DMS 273 (cell line): Measurements from ENCODE around the gene LIN28B.
"Not testable (repeated sequence)": the region's sequence is repeated elsewhere in the genome, so short reads cannot be mapped to it uniquely, and the experiment has no call there.

Experiments used
- DNase-seq: peaks from one replicate; lab custom pipeline; 2025; ENCODE audit not compliant: unreplicated experiment; lab: John Stamatoyannopoulos, UW

LIN28B gene

DNA sequence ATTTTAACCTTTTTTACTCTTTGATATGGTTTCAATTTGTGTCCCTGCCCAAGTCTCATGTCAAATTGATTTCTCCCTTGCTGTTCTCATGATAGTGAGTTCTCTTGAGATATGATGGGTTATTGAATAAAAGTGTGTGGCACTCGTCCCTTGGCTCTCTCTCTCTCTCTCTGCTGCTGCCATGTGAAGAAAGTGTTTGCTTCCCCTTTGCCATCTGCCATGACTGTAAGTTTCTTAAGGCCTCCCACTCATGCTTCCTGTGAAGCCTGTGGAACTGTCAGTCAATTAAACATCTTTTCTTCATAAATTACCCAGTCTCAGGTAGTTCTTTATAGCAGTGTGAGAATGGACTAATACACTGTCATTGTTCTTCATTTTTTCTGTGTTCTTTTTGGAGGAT is 48.5 kb downstream of the LIN28B start:
- no peak for DNase-seq

DNA sequence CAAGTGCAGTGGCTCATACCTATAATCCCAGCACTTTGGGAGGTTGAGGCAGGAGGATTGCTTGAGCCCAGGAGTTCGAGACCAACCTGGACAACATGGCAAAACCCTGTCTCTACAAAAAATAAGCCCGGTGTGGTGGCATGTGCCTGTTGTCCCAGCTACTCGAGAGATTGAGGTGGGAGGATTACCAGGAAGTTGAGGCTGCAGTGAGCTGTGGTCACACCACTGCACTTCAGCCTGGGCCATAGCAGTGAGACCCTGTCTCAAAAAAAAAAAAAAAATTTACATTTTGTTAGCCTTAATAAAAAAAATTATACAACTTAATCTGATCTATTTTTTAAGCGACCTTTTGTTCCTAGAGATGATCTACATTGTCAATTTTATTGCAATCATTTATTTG is 56.6 kb downstream of the LIN28B start:
- not testable (repeated sequence) for DNase-seq

DNA sequence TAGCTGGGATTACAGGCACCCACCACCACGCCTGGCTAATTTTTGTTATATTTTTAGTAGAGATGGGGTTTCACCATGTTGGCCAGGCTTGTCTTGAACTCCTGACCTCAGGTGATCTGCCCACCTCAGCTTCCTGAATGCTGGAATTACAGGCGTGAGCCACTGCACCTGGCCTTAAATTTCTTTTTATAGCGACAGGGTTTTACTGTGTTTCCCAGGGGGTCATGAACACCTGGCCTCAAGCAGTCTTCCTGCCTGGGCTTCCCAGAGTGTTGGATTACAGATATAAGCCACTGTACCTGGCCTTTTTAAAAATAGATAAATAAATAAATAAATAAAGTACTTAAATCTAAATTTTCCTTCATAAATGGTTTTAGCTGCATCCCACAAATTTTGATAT is 57.5 kb downstream of the LIN28B start:
- DNase-seq, result no peak

DNA sequence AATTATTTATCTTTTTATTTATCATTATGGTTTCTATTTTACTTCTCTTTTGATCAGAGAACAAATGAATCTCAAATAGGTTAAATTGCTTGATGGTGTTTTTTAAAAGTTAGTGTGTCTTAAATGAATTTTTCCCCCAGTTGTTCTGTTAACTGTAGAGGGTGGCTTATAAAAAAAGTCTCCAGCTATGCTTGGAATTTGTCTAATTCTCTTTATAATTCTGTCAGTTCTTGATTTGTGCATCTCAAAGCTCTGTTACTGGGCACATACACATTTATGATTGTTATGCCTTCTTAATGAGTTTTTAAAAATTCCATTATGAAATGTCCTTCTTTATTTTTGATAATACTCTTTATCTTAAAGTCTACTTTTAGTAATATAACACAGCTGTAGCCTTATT is 58.0 kb downstream of the LIN28B start:
- no peak for DNase-seq

DNA sequence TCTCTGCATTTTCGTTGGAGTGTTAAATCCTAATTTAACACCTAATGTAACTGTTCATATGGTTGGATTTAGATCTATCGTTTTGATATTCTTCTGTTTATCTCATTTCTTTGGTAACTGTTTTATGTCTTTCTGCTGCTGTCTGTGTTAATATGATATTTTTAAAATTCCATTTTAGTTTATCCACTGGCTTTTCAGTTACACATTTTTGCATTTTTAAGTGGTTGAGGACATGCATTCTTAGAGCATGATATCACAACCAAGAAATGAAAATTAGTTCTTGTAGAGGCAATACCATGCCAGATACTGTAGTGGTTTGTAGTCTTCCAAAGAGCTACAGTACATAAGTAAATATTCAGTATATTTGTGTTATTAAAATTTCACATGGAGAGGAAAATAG is 58.6 kb downstream of the LIN28B start:
- no peak for DNase-seq

DNA sequence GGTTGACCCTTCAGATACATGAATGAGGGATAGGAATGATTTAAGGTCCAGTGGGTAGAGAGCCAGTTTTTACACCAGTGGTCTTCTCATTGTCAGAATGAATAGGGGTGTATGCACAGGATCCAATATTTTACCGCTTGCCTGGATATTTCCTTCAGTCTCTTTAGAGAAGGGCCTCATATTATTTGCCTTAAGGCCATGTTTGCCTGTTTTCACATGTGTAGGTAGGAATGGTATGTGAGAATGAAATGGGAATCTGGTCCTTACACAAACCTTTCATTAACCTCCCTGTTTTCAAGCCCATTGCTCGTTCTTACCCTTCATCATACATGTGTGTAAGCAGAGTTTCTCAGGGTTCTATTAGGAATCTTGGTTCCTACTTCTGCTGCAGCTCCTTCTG is 62.4 kb downstream of the LIN28B start:
- DNase-seq, result no peak

DNA sequence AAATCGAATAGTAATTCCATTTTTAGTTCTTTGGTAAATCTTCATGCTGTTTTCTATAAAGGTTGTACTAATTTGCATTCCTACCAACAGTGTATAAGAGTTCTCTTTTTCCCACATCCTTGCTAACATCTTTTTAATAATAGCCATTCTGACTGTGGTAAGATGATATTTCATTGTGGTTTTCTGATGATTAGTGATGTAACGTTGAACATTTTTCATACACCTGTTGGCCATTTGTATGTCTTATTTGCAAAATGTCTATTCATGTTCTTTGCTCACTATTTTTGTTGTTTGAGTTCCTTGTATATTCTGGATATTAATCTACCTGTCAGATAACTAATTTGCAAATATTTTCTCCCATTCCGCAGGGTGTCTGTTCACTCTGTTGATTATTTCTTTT is 64.5 kb downstream of the LIN28B start:
- DNase-seq, result no peak

DNA sequence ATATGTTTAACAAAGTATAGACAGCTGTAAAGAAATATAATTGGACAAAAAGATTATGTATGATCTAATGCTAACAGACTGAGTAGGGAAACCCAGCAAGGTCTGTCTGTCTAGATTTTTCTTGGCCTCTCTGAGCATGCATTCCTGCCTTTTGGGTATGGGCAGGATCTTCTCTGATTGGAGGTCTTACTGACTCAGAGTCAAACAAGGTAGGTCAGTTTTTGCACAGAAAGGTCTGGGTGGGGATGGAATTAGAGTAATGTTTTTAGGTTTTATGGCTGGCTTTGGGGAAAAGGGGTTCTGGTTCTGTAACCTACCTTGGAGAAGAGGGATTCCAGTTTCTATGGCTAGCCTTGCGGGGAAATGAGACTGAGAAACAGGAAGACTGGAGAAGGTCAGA is 65.5 kb downstream of the LIN28B start:
- no peak for DNase-seq

DNA sequence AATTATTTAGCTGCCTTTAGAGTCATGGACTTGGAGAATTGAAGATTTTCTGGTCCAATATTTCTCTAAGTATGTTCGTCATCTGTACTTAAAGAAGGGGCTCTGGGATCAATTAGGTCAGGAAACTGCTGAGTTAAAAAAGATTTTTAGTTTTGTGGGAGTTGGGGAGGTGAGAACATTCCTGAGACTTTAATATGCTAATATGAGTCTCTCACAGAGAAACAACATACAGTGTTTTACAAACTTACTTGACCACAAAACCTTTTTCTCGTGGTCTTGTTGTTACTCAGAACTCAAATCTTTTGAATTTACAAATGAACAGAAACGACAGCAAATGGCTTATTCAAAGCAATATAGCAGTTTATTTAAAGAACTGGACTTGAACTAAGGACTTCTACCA is 67.9 kb downstream of the LIN28B start:
- DNase-seq, result no peak

DNA sequence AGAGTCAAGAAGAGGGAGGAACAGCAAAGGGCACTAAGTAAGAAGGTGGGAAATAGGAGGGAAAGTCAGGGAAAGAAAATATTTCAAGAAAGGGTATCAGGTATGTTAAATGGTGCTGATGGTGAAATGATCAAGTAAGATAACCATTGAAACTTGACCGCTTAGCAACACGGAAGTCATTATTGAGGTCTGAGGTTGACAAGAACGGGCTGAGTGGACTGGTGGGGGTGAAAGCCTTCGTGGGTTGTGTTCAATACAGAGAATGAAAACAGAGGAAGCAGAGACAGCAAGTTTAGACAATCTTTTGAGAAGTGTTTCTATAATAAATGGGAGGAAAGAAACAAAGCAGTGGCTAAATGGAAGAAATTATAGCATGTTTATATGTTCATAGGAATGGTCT is 72.0 kb downstream of the LIN28B start:
- no peak for DNase-seq

DNA sequence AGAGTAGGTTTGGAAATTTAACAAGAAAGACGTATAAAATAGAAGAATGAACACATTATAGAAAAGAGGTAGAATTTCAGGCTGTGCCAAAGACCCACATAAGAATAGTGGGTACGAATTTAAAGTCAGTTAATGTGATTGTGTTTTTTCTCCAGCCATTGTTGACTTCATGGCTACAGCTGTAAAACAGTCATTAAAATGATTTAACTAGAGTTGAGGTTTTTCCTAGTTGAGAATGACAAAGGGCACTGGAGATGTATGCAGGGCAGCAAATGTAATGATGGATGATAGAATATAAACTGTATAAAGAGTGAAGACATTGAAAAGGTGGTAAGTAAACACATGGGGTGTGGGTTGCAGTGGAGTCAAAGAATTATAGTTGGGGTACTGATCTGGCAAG is 72.7 kb downstream of the LIN28B start:
- no peak for DNase-seq

DNA sequence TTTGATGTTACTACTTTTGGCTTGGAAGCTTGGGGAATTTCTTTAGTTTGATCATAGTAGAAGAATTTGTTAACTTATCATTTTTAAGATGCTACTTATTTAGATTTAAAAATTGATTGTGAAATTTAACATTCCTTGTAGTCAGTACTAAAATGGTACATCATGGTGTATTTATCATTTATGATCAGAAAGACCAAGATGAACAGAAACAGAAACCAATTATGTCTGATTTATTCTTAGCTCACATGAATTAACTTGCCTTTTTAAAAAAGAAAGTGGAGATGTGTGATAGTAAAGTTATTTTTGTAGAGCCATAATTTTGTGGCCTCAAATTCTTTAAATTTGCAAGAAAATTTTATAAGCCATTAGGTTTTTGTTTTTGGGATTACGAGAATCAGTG is 77.6 kb downstream of the LIN28B start:
- no peak for DNase-seq

DNA sequence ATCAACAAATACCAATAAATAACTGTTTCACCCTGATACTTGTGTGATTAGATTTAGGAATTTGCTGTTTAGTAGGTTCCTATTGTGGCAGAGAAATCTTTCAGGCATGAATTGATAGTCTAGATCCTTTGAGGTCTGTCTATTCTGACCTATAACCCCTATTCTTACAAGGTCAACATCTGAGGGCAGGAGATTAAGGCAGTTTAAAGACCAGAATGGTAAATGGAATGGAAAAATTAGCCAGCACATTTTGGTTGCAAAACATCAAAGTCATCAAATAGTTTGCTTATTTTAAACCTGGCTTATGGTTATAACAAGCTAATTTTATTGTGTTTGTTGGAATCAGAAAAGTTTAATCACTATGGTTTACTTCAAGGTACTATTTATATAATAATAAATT is 78.4 kb downstream of the LIN28B start:
- no peak for DNase-seq

DNA sequence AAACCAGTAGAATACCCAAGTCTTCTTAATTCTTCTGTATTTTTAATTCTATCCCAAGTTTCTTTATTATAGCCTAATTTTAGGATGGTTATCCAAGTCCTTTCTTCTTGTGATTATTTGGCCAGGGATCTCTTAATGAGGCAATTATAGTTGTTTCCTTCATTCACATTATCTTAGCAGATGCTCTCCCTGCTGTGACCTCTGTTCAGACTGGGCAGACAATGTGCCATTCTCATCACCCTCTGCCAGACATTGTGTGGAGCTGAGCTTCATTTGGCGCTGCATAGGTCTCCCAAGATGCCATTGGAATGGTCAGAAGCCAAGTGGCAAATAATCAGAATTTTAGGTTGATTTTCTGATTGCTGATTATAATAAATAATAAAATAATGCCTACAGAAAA is 79.4 kb downstream of the LIN28B start:
- DNase-seq, result peak; percentile 69

DNA sequence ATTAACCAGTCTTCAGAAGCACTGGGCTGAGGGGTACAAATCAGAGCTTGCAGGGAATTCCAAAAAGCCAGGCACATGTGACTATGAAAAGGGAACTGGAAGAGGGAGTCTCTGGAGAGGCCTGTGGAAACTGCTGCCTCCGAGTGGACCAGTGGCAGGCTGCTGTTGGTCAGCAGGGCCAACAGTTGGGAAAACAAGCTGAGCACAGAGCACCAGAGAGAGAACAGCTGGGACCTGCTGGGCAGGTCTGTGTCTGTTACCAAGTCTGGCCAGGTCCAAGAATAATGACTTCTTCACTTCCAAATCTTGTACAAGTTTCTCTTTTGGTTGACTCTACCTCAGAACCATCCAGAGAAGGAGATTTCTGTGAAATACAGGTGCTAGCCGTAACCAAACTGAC is 81.4 kb downstream of the LIN28B start:
- DNase-seq, result peak; percentile 32

DNA sequence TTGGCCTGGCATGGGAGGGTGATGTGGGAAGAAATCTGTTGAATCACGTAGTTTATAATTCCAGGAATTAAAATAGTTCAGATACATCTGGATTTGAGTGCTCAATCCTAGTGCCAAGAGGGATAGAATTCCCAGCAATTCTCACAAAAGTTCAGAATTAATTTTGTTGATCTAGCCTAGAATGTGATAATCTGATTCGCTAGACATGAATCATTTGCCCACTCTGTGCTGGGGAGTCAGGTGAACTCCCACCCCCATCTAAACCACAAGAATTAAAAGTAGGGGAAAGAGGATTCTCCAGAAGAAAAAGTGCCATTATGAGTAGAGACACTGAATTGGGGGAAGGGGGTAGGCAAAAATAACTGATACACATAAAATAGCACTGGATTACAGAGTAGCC is 85.0 kb downstream of the LIN28B start:
- no peak for DNase-seq

DNA sequence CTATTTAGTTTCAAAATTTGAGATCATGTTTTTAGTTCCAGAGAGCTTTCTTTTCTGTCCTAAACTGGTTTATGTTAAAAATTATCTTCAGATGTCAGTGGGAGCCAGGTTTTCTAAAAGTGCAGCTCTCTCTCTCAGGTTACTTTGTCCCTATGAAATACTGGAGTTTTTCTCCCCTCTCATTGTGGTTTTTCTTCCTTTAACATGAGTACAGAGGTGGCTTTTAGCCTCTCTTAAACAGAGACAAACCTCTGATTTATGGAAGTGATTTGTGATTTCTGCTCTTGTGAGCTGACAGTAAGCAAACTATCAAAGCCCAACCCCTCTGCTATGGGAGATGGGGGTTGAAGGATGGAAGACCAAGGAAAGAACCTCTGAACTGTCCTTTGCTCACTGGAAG is 85.7 kb downstream of the LIN28B start:
- DNase-seq, result no peak

DNA sequence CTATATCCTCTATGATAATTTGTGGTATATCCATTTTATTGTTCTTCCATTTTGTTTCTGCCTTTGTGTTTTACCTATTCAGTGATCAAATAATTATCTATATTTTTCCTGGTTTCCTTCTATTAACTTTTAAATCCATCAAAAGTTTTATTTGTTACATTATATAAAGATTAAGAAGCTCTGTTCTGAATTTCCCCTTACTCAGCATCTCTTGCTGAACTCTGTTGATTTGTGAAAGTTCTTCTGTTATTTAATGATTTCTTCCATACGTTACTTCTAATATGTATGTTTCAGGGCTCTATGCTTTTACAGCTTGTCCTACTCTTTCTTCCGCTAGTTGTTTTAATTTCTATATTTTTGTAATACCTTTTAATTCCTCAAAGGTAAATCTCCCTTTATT is 87.1 kb downstream of the LIN28B start:
- no peak for DNase-seq

DNA sequence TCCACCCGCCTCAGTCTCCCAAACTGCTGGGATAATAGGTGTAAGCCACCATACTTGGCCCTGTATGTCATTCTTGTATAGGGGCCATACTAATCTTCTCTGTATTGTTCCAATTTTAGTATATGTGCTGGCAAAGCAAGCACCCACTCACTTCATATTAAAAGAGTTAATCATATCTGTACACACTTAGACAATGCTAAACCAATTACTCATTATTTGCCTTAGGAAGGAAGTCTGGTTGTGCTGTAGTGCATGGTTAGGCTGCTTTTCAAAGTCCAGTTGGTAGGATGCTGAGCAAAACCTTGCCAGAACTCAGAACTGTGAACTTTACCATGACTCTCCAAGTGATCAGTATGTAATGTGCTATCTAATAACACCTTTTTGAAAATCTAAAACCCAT is 88.6 kb downstream of the LIN28B start:
- DNase-seq, result no peak

DNA sequence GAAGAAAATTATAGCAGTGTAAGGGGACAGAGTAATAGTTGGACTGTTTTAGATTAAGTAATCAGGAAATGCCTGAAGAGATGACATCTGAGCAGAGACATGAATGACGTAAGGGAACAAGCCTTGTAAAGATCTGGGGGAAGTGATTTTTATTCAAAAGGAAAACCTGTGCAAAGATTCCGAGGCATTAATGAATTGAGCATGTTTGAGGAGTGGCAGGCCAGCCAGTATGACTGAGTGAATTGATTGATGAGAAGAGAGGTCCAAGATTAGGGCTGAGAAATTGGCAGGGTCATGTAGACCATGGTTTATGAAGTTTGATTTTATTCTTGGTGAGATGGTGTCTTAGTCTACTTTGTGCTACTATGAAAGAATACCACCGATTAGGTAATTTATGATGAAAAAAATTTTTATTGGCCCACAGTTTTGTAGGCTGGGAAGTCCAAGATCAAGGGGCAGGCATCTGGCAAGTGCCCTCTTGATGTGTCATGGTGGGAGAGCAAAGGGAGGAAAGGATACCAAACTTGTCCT is 95.1 kb downstream of the LIN28B start:
- DNase-seq, result no peak

DNA sequence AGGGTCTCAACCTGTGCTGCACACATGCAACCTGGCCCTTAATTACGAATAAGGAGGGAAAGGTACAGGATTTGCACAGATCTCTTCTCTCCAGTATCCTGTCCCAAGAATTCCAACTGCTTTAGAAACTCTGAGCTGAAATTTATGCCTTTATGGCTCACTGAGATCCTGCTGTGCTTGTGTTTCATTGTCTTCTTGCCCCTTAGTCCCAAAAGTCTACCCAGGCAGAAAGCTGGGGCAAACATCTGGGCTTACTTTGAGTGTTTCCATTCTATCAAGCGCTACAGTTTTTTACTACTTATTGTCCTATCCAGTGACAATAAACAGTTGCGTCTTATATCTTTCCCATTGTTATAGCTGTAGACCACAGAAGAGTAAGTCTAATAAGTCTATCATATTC is 99.7 kb downstream of the LIN28B start:
- DNase-seq, result no peak

DNA sequence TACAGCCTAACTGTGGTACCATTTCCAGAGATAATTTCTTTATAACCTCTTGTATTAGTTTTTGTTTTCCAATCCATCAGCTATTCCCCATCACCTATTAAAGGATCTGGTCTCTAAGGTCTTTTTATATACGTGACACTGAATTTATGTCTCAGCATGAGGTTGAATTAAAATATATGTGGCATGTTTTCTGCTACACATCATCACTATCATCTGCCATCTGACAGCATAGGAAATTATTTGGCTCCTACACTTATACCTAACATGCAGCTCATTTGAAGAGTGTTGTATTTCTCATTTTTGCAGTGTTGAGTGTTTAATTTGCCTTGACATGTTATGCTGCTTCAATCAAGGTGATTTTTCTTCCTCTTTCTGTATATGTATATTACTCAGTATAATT is 100.3 kb downstream of the LIN28B start:
- no peak for DNase-seq

DNA sequence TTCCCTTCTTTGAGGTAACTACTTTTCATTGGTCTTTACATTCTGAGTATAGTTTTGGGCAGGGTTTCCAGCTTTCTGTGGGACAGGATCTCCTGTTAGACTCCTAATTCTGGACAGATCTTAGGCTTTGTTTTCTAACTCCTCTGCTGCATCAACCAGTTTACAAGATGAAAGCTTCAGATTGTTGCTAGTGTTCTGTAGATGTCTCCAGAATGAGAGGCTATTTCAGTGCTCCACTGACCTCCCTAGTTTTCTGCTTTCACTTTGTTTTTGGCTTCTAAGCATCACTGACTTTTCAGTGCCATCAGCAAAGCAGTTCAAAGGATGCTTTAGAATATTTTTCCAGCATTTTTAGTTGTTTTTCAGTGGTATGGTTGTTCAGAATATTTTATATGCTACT is 101.4 kb downstream of the LIN28B start:
- DNase-seq, result no peak

DNA sequence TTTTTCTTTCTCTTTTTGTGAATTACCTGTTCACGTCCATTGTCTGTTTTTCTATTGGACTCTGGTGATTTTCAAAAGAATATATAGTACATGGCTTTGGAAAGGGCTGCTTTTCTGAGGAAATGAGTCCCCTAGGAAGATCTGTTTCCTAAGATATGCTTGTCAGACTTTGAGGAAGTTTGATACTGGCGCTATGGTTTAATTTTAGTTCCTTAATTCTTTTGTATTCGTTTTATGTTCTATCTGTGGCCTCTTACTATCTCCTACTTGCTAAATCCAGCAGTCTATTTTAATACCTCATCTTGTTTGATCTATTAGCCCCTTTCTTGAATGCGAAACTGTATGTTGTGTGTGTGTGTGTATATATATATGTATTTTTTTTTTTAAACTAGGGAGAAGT is 101.9 kb downstream of the LIN28B start:
- no peak for DNase-seq
